AG09309 (cell line): ENCODE measurements around the gene COQ8A.
"Not testable (repeated sequence)": the region's sequence is repeated elsewhere in the genome, so short reads cannot be mapped to it uniquely, and the experiment has no call there.

Source experiments
- DNase-seq: peaks from one replicate; pipeline ENCODE4 v3.0.0-alpha.2; 2010; ENCODE audit warnings: low read depth
- H3K4me3 ChIP-seq: 2 replicates; pipeline ENCODE4 v1.5.1; 2011; ENCODE audit warnings: mild to moderate bottlenecking, low read depth, low read length, moderate library complexity; ENCODE audit not compliant: control insufficient read depth
- TF ChIP-seq, protein P1 (sequence below): IDR thresholded peaks from 2 replicates; pipeline ENCODE4 v1.5.1; 2011; ENCODE audit warnings: mild to moderate bottlenecking, low read depth, low read length, inconsistent platforms; ENCODE audit not compliant: insufficient read depth, control insufficient read depth; ENCODE audit errors: missing control alignments

COQ8A gene

DNA sequence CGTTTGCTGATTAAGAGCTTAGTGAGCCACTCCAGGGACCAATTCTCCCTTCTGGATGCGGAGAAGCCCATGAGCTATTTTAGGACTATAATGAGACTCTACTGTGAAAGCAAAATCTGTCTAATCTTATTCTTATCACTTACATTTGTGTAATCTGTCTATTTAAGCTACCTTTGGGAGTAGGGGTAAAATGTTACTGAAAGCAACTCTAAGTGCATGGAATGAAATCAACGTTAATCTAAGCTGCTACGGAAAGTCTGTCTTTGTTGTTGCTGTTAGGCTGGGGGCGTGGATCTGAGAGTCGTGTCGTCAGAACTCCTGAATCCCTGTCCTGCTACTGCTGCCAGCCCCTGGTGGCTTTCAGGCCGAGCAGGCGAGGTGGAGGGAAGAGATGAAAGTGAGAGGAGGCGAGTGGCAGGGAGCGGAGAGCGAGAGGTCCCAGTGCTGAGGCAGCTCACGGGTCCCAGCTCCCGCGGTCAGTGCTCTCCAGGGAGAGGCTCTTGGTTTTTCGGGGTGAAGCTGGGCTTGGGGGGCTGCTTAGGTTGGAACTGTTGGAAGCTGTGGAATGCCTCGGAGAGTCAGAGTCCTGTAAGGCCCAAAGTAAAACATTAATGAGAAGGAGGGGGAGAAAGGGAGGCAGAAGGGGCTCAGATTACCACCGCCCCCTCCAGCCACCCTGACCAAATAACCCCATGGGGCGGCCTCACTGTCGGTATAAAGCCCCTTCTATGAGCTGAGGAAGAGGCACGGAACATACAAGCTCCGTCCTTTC is 53.9 kb downstream of the COQ8A start:
- no peak for DNase-seq
- H3K4me3 ChIP-seq, result no peak overlapping the region

DNA sequence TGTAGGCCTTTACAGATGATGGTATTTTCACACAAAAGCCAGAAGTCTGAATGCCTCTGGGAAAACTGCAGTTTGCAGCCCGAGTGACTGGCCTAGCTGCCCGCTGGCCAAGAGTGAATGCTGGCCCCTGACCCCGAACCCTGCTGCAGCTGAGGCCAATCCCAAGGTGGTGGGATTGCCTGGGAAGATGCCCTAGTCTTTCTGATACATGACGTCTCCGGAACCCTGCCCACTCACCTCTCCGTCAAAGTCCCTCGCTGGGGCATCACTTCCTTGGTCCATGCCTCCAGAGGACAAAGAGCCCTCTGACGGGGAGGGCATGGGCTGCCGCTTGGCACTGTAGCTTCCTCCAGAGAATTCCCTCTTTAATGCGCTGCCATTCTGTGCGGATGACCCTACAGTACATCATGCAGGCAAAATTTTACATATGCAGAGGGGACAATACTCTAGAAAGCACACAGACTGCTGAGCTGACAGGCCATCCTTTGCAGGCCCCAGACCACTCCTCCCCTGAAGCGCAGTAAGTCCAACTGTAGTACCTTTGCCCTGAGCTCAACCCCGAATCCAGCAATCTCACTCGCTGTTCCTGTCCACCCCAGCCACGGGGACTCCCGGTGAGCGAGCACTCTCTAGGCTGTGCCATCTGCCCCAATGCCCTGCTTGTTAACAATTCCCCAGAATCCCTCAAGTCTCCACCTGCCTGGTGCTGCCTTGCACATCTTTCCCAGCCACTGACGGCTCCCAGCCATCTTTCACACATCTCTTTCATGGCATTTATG is 54.7 kb downstream of the COQ8A start:
- H3K4me3 ChIP-seq, result no peak overlapping the region
- TF ChIP-seq, protein P1, sequence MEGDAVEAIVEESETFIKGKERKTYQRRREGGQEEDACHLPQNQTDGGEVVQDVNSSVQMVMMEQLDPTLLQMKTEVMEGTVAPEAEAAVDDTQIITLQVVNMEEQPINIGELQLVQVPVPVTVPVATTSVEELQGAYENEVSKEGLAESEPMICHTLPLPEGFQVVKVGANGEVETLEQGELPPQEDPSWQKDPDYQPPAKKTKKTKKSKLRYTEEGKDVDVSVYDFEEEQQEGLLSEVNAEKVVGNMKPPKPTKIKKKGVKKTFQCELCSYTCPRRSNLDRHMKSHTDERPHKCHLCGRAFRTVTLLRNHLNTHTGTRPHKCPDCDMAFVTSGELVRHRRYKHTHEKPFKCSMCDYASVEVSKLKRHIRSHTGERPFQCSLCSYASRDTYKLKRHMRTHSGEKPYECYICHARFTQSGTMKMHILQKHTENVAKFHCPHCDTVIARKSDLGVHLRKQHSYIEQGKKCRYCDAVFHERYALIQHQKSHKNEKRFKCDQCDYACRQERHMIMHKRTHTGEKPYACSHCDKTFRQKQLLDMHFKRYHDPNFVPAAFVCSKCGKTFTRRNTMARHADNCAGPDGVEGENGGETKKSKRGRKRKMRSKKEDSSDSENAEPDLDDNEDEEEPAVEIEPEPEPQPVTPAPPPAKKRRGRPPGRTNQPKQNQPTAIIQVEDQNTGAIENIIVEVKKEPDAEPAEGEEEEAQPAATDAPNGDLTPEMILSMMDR, result no peak
- DNase-seq, result no peak

More for the DNA sequence above, 53.9 kb downstream of the COQ8A start:
- TF ChIP-seq, protein P1, result no peak

DNA sequence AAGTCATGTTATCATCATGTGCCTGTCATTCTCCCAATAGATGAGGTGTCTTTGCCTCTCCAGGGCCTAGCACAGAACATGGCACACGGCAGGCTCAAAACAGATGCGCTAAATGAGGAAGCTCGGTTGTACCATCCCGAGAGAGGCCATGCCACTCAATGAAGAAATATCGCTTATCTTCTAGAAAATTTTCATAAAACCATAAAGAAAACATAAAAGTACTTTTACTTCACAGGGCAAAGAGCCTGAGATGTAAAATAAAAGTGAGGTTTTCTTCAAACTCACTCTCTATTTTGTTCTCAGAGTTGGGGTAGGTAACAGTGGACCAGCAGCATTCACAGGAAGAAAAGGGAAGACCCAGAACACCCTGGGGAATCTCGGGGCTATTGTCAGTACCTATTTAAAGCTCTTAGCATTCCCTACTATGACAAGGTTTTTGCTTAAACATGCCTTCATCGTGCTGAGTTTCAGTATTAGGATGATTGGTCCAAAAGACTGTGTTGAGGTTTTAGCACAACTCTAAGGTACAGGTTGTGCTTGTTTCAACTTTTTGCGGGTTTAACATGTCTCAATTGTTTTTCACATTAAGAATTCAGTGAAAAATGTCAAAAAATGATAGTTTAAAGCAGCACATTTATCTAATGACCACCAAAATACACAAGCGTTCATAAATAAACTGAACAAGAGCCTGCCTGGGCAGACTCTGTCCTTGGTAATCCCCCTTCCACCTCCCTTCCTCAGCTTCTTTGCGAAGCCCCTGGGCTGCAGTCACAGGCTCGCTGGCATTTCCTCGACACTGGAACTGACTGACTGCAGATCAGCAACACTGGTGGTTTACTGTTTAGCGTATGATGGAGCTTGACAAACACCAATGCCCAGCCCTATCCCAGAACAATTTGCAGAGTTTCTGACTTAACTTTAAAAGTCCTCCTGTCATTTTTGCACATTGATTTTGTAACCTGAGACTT is 55.6 kb downstream of the COQ8A start:
- no peak for DNase-seq
- TF ChIP-seq, protein P1, result no peak
- no peak overlapping the region for H3K4me3 ChIP-seq

DNA sequence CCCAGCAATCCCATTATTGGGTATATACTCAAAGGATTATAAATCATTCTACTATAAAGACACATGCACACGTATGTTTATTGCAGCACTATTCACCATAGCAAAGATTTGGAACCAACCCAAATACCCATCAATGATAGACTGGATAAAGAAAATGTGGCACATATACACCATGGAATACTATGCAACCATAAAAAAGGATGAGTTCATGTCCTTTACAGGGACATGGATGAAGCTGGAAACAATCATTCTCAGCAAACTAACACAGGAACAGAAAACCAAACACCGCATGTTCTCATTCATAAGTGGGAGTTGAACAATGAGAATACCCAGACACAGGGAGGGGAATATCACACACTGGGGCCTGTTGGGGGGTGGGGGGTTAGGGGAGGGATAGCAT is 59.5 kb downstream of the COQ8A start:
- H3K4me3 ChIP-seq, DNase-seq: not testable (repeated sequence)

DNA sequence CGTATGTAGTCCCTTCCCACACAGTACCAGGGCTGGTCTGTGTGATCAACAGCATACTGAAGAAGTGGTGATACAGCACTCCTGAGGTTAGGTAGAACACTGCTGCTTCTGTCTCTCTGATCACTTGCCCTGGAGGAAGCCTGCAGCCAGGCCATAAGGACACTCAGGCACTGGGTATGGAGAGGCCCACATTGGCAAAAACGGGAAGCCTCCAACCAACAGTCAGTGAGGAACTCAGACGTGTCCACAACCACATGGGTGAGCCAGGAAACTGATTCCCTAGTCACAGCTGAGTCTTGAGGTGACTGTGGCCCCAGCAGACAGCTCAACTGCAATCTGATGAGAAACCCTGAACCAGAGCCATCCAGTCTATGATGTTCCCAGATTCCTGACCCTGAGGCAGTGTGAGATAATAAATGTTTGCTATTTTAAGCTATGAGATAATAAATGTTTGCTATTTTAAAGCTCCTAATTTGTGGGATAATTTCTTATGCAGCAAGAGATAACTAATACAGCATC is 62.5 kb downstream of the COQ8A start:
- TF ChIP-seq, protein P1, result no peak
- DNase-seq, result no peak

DNA sequence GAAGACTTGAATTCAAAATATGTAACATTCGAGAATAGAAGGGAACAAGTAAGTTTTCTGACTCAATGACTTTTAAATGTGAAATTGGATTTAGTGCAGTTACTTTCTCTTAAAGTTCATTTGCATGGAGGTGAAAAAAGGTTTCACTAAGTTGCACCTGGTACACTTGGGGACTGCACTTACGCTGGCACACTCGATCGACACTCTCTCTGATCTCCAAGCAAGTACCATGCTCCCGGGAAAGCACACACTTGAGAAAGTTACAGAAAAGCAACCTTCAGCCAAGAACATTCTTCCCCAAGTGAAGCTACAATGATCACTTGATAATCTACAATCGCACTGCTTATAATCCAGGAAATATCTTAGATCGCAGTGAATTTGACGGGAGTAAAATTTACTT is 63.1 kb downstream of the COQ8A start:
- TF ChIP-seq, protein P1, result no peak
- H3K4me3 ChIP-seq, result no peak overlapping the region
- DNase-seq, result no peak

More for the DNA sequence above, 62.5 kb downstream of the COQ8A start:
- no peak overlapping the region for H3K4me3 ChIP-seq
